ACC112 (cell line): ENCODE results near the gene DDC.

Source experiments
- H2AFZ ChIP-seq: fragments of 200-600 bp; sonication (generic); one replicate; pipeline ENCODE4 v1.6.0; 2017; ENCODE audit warnings: antibody characterized with exemption, low read length; ENCODE audit not compliant: unreplicated experiment
- H3K27ac ChIP-seq: fragments of 200-600 bp; sonication (generic); 2 replicates; pipeline ENCODE4 v1.5.1; 2014; ENCODE audit warnings: low read depth, mild to moderate bottlenecking, antibody characterized with exemption, low read length, moderate library complexity
- H3K27me3 ChIP-seq: fragments of 200-600 bp; sonication (generic); 2 replicates; pipeline ENCODE4 v1.6.1; 2014; ENCODE audit warnings: mild to moderate bottlenecking, antibody characterized with exemption, low read length, moderate library complexity, mixed read lengths; ENCODE audit not compliant: insufficient read depth
- H3K36me3 ChIP-seq: fragments of 200-600 bp; sonication (generic); 2 replicates; pipeline ENCODE4 v1.6.1; 2016; ENCODE audit warnings: mild to moderate bottlenecking, antibody characterized with exemption, low read length, moderate library complexity, mixed read lengths; ENCODE audit not compliant: insufficient read depth
- H3K4me1 ChIP-seq: fragments of 200-600 bp; sonication (generic); one replicate; pipeline ENCODE4 v1.6.1; 2016; ENCODE audit warnings: low read length, mixed read lengths; ENCODE audit not compliant: insufficient read depth, unreplicated experiment, control insufficient read depth
- H3K4me3 ChIP-seq: fragments of 200-600 bp; sonication (generic); 2 replicates; pipeline ENCODE4 v1.5.1; 2014; ENCODE audit warnings: mild to moderate bottlenecking, low read depth, low read length
- H3K79me2 ChIP-seq: fragments of 200-600 bp; sonication (generic); one replicate; pipeline ENCODE4 v1.6.0; 2016; ENCODE audit warnings: low read length; ENCODE audit not compliant: control insufficient read depth, unreplicated experiment, insufficient read depth

DDC gene

DNA sequence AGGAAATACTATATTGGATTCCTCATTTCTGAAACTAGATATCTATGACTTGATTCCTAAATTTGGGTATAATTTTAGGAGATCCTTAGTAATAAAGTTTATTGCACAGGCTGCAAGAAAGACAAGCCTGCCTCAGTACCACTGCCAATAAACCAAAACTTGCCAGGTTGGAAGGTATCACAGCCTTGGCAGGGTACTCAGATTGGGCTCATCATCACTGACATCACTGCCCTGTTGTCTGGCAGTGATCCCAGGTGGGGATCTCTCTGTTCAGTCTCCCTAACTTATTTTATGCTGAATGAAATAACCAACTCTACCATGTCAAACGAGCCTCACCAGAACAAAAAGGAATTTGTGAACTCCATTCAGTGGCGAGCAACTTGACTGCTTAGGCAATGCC lies 133.9 kb downstream of the DDC start:
- H2AFZ ChIP-seq = no peak overlapping the region
- H3K4me3 ChIP-seq = no peak overlapping the region
- no peaks in the 10 kb centered on the region for H3K79me2 ChIP-seq
- no peak overlapping the region for H3K27ac ChIP-seq
- no peaks in the 10 kb centered on the region for H3K27me3 ChIP-seq
- H3K36me3 ChIP-seq = no peaks in the 10 kb centered on the region
- H3K4me1 ChIP-seq = peaks cover 7% of the 10 kb centered on the region

GRCh38 chr7:50428911-50429310 lies 136.3 kb downstream of the DDC start:
- no peak overlapping the region for H3K4me3 ChIP-seq
- no peaks in the 10 kb centered on the region for H3K27me3 ChIP-seq
- no peak overlapping the region for H3K27ac ChIP-seq
- H3K36me3 ChIP-seq = no peaks in the 10 kb centered on the region
- H3K4me1 ChIP-seq = no peaks in the 10 kb centered on the region
- no peak overlapping the region for H2AFZ ChIP-seq
- H3K79me2 ChIP-seq = no peaks in the 10 kb centered on the region

DNA sequence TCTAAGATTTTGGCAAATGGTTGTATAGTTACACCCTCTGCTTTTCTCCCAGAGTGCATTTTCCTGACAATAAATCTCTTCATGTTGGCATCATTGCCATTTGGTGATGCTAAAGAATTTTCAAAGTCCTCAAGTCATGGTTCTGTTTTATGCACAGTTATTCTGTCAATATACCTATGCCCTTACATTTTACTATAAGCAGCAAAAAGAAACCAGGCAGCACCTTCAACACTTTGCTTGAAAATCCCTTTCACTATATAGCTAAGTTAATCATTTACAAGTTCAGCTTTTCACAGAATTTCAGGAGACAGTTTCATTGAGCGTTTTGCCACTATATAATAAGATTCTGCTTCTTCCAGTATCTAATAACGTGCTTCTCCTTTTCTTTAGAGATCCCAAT lies 137.7 kb downstream of the DDC start:
- no peaks in the 10 kb centered on the region for H3K36me3 ChIP-seq
- no peaks in the 10 kb centered on the region for H3K27me3 ChIP-seq
- H2AFZ ChIP-seq = no peak overlapping the region
- no peaks in the 10 kb centered on the region for H3K4me1 ChIP-seq
- H3K4me3 ChIP-seq = no peak overlapping the region
- H3K79me2 ChIP-seq = no peaks in the 10 kb centered on the region
- no peak overlapping the region for H3K27ac ChIP-seq

DNA sequence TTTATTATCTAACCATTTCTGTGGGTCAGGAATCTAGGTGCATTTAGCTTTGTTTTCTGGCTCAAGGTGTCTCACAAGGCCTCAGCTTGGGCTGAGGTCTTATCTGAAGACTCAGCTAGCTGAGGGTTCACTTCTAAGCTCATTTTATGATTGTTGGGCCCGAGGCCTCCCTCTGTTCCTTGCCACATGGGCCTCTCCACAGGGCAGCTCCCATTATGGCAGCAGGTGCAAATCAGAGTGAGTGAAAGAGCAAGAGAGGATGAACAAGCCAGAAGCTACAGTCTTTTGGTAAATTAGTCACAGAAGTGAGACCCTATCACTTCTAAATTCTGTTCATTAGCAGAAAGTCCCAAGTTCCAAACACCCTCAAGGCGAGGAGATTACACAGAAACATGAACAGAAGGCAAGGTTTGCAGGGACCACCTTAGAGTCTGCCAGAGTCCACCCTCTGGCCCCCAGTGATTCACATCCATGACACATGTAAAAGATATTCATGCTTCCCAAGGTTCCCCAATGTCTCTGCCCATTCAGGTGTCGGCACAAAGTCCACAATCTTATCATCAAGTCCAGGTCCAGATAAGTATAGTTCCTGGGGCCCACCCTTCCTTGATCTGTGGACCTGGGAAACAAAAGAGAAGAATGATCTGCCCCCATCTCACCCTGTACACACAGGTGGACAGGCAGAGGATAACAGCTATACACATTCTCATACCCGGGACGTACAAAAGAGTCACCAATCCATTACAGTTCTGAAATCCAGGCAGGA lies 138.7 kb downstream of the DDC start:
- no peak overlapping the region for H3K27ac ChIP-seq
- no peaks in the 10 kb centered on the region for H3K4me1 ChIP-seq
- no peaks in the 10 kb centered on the region for H3K36me3 ChIP-seq
- no peaks in the 10 kb centered on the region for H3K79me2 ChIP-seq
- no peak overlapping the region for H2AFZ ChIP-seq
- no peaks in the 10 kb centered on the region for H3K27me3 ChIP-seq
- H3K4me3 ChIP-seq = no peak overlapping the region

DNA sequence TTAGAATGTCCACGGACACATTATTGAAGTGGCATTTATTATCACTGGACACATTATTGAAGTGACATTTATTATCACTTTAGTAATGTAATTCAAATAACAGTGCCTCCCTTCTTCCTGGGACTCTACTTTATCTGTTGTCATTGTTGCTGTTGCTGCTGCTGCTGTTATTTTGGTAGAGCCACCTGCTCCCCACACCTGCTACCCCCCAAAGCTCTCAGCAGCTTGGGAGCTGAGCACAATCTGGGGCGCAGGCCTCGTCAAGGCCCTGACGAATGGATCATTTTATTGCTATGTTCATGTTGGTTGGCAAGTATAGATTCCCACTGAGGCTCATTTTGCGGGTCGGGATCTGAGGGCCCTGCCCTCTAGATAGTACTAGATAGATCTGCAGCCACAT lies 139.9 kb downstream of the DDC start:
- H3K36me3 ChIP-seq = no peaks in the 10 kb centered on the region
- H3K27ac ChIP-seq = no peak overlapping the region
- no peak overlapping the region for H2AFZ ChIP-seq
- H3K79me2 ChIP-seq = no peaks in the 10 kb centered on the region
- no peaks in the 10 kb centered on the region for H3K4me1 ChIP-seq
- H3K27me3 ChIP-seq = no peaks in the 10 kb centered on the region
- no peak overlapping the region for H3K4me3 ChIP-seq

DNA sequence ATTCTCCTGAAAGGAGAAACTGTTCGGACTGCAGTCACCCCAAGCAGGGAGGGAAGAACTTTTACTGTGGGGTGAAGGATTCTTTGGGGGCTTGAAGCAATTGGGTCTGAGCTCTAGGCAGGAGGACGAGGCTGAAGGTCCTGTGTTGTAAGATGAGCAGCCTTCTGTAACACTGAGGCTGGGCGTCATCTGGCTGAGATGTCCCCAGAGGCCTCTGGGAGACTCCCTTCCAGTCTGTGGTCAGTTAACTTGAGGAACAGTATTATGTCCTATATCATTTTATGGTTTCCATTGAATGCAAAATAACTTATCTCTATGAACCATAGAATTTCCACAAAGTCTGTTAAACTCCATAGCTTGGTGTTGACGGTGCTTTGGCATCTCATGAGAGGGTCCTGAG lies 141.3 kb downstream of the DDC start:
- no peaks in the 10 kb centered on the region for H3K27me3 ChIP-seq
- no peaks in the 10 kb centered on the region for H3K4me1 ChIP-seq
- no peak overlapping the region for H2AFZ ChIP-seq
- H3K27ac ChIP-seq = no peak overlapping the region
- no peak overlapping the region for H3K4me3 ChIP-seq
- H3K79me2 ChIP-seq = no peaks in the 10 kb centered on the region
- no peaks in the 10 kb centered on the region for H3K36me3 ChIP-seq

- H3K79me2 ChIP-seq = no peaks in the 10 kb centered on the region
- H3K4me1 ChIP-seq = no peaks in the 10 kb centered on the region
- no peak overlapping the region for H2AFZ ChIP-seq
- H3K27me3 ChIP-seq = no peaks in the 10 kb centered on the region
- H3K36me3 ChIP-seq = no peaks in the 10 kb centered on the region
- no peak overlapping the region for H3K27ac ChIP-seq
- H3K4me3 ChIP-seq = no peak overlapping the region
Observed at GRCh38 chr7:50422858-50423257, 142.3 kb downstream of the DDC start.

GRCh38 chr7:50421043-50421442 lies 144.2 kb downstream of the DDC start:
- Histone ChIP-seq H2AFZ (no peak overlapping the region), H3K27ac (no peak overlapping the region), H3K27me3 (no peaks in the 10 kb centered on the region), H3K4me3 (no peak overlapping the region), H3K4me1 (no peaks in the 10 kb centered on the region), H3K36me3 (no peaks in the 10 kb centered on the region), H3K79me2 (no peaks in the 10 kb centered on the region)

DNA sequence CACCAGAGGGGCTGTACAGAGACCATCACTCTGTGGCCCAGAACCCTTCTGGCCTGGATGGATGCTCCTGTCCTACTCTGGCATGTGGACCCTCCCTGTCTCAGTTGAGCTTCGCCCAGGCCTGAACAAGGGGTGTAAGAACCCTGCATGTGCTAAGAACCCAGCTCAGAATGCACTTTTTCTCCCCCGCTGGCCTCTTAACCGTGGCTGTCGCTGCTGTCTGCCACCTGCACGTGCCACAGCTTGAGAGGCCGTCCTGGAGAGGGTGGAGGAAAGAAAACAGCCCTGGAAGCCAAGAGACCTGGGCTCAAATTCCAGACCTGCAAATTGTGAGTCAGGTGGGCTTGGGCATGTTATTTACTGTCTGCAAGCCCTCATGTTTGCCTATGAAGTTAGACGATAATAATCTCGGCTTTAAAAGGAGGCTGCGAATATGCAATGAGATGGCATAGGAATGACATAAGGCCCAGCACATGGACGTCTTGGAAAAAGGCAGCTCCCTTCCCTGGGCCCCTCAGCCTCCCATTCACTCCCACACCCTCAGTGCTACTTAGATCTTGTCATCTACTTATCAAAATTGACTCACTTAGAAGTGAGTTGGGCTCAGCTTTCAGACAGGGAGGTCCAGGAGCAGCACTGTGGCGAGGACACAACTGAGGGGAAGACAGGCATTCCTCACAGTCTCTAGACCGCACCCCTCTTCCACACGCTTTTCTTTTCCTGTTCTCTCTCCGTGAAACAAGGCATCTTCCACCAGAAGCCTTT lies 146.5 kb downstream of the DDC start:
- Histone ChIP-seq H3K27ac (no peak overlapping the region), H3K27me3 (no peaks in the 10 kb centered on the region), H3K4me1 (no peaks in the 10 kb centered on the region), H3K36me3 (no peaks in the 10 kb centered on the region), H3K79me2 (no peaks in the 10 kb centered on the region), H2AFZ (no peak overlapping the region), H3K4me3 (no peak overlapping the region)

DNA sequence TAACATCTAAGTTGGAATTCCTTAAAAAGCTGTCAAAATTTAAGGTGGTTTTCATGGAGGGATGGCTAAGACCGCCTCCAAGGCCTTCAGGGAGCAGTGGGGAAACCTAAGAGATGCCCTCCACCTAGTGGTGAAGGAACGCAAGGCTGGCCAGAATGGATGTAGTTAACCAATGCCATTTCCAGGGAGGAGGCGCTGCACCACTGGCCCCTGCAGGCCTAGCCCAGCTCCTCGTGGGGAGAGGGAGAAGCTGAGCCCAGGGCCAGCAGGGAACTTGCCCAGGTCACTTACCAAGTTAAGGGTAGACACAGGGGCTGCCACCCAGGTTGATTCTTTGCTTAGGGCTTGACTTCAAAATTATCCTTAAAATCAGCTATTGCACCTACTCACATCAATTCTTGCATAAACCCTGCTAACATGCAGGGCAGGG lies 147.1 kb downstream of the DDC start:
- Histone ChIP-seq H3K27me3 (no peaks in the 10 kb centered on the region), H3K27ac (no peak overlapping the region), H3K79me2 (no peaks in the 10 kb centered on the region), H3K36me3 (no peaks in the 10 kb centered on the region), H2AFZ (no peak overlapping the region), H3K4me3 (no peak overlapping the region), H3K4me1 (no peaks in the 10 kb centered on the region)
